GM19193 (cell line): ENCODE measurements around the gene GPR176.

Experiments used
- POLR2A ChIP-seq: IDR thresholded peaks from 4 replicates; pipeline ENCODE4 v1.6.1; 2011; ENCODE audit not compliant: insufficient read depth, insufficient read length; ENCODE audit errors: extremely low read depth

GPR176 gene

DNA sequence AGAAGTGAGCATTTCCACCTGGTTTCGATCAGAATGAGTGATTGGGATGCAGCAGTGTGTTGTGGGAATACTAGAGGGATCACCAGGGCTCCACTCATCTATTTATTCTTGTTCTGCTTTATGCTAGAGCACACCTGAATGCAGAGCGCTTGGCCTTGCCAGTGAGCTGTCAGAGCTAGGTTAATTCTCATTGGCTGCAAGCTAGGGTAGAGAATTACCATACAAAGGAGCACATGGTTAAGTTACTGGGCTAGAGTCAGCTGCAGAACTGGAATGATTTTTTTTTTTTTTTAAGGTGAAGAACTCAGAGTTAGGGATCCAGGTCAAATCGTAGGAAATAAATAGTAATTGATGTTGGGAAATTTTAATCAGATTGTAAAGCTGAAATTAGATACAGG is 22.7 kb upstream of the GPR176 start:
- TF ChIP-seq POLR2A: no peak

DNA sequence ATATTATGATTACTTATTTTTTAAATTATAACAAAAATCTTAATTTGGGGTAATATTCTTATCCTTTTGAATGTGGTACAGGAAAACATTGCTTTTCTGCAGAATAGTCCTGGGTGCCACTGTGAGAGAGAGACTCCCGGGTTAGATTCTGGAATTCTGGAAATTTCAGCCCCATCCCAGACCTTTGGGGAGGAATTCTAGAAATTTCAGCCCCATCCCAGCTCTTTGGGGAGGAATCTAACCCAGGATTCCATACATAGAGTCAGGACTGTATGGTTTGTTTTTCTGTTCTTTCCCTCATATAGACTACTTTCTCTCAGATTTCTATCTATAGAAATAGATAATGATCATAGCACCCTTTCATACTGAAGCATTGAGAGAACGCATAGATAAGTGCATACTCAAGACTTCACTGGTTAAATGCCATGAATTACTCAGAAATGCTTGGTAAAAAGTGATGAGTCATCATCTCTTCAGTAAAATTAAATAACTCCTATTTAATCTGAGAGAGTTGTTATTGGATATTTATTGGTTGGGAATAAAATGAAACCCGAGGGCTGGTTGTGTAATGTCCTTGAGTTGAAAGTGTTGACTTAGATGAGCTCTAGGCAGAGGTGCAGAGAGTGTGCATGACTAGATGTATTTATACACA is 22.2 kb upstream of the GPR176 start:
- TF ChIP-seq POLR2A: no peak

DNA sequence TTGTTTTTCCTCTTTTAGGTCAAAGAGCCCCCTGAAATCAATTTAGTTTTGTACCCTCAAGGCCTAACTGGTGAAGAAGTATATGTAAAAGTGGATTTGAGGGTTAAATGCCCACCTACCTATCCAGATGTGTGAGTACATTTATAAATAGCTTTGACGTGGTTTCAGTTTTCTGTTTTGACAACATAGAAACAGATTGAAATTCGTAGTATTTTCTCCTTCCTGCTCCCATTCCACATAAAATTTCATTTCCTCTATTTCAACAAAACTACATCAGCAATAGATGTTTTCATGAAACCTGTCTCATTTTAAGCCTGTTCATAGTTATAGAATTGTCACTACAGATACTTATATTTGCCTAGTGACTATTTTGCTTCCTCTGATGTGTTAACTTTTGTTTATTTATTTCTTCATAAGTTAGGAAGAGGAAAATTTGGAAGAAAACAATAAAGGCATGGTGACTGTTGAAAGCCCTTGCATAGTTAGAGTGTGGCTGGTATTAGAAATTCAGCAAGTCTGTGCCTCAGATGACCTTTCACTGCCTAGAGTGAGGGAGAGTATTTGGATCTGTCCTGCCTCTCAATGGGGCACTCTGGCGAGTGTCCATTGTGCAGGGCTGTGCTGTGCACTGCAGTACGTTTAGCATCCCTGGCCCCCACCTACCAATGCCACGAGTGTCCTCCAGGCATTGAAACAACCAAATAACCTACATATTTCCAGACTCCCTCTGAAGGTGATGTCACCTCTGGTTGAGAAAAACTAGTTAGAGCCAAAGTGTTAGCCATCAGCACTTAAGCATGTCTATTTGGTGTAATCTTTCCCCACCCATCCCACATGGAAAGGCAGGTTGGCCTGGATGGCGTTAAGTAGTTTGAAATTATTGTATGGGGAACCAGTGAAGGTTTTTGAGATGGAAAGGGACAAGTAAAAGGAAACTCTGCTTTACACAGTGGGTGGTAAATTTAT is 19.7 kb upstream of the GPR176 start:
- TF ChIP-seq POLR2A: no peak

DNA sequence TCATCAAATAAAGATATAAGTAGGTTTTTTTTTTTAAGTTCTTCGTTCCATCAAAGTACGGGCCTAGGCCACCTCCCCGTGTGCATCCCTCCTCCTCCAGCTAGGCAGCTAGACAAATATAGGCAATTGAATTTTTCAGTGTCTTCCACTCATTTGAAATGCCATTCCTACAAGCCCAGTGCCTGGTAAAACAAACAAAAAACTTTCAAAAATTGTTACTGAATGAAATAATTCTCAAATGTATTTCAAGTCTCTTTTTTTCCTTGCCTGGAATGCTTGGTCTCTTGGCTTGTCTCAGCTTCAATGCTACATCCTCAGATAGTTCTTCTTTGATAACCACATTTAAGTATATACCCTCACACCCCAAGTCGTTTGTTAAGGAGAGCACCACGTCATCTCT is 17.6 kb upstream of the GPR176 start:
- TF ChIP-seq POLR2A: no peak

DNA sequence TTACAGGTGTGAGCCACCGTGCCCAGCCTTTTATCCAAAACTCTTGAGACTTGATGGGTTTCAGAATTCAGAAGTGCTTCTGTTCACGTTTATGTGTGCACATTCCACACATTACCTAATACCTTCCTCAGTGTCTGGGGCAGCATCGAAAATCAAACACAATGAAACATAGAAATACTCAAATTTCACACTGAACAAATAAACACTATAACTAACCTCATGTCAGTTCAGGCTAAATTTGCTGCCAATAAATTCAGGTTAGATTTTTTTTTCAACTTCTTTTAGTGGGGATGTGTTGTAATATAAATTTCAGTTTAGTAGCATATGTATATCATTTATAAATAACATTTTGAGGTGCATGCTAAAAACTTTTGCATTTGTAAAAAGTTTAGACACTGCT is 16.6 kb upstream of the GPR176 start:
- no peak for TF ChIP-seq POLR2A

DNA sequence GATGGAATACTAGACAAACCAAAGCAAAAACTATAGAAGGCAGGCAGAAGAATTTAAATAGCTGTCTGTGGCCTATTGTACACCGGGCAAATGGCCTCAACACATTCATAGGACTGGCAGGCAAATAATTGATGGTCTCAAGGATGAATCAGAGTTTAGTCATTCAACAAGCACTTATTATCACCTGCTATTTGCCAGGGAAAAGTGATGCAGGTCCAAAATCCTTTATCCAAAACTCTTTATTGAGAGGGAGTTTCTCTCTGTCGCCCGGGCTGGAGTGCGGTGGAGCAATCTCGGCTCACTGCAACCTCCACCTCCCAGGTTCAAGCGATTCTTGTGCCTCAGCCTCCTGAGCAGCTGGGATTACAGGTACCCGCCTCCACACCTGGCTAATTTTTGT is 16.1 kb upstream of the GPR176 start:
- TF ChIP-seq POLR2A: no peak

DNA sequence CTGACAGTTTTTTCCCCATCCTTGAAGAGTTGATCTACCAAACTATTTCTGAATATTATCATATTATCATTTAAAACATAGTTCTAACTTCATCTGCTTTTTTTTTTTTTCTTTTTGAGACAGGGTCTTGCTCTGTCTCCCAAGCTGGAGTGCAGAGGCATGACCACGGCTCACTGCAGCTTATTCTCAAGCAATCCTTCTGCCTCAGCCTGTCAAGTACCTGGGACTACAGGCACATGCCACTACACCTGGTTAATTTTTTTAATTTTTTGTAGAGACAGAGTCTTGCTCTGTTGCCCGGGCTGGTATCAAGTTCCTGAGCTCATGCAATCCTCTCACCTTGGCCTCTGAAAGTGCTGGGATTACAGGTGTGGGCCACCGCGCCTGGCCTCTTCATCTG is 15.2 kb upstream of the GPR176 start:
- TF ChIP-seq POLR2A: no peak

DNA sequence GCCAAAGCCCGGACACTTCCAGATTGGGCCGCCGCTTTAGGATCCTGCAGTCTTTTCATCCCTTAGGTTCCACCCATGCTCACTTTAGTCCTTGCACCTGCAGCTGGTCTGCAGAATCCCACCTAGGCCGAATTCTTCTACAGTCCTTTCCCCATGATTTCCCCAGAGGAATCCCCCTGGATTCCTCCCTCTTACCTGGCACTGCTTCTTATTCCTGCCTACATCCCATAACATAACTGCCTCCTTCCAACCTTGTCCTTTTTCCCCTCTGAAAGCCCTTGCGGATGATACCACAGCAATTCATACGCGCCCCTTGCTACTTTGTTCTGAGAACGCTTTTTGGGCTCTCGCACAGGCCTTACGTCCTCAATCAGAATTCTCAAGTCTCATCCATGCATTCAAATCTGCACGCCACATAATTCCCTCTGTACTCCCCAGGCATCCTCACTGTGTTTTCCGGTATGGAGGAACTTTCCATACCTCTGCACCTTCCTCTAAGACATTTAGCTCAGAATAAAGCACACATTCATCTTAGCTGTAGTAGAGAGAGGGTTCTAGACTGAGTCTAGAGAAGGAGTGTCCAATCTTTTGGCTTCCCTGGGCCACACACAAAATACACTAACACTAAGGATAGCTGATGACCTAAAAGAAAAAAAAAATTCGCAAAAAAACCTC is 14.5 kb upstream of the GPR176 start:
- TF ChIP-seq POLR2A: no peak

DNA sequence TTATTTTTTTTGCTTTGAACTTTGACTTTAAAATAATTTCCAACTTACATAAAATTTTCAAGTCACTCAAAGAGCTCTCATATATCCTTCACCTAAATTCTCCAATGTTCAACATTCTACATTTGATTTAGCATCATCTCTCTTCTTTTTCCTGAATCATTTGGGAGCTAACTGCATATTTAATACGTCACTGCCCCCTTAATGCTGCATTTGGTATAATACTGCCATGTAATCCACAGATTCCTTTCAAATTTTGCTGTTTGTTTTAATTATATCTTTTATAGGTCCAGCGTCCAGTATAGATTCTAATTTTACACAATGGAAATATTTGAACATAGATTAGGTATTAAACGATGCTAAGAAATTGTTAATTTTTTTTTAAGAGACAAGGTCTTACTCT is 11.5 kb upstream of the GPR176 start:
- no peak for TF ChIP-seq POLR2A

DNA sequence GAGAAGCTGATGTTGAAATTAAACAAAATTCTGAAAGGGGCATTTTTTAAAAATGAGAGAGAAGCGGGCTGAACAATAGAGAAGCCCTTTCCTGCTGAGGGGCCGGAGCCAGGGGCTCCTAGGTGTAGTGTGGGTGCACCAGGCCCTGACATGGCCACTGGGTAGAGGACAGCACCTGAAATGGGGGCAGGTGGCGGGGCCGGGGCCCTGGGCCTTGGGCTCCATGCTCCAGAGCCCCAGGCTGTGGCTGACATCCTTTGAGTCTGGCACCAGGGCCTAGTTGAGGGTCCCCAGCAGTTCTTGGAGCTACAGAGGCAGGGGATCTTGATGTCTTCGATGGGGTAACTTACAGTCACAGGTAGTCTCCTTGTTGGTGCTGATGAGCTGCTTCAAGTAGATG is 6.5 kb upstream of the GPR176 start:
- TF ChIP-seq POLR2A: no peak

DNA sequence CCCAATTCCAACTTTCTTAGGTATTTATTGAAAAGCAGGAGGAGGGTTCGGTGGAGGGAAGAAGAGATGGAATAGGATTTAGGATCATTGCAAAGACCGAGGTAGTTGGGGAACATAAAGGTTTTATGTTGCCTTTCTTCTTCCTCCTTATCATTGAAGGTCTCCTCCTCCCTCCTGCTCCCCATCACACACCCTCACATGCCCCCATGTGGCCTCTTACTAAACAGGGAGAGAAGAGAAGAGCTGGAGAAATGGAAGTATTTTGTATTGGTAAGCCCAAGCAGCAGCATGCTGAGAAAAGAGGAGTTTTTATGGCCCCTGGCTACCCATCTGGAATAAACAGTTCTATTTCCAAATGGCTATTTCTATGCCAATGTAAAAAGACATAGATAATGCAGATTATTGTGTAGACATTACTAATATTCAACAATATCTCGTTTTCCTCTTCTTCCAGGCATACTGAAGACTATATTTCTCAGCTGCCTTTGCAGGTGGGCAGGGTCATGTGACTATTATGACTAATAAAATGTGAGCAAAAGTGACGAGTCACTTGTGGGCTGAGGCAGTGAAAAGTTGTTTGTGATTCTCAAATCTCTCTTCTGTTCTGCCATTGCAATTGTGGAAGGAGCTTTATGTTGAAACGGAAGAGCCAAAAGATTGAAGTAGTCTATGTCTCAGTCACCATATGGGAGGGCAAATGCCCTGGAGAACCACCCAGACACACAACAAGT is 5.2 kb upstream of the GPR176 start:
- TF ChIP-seq POLR2A: no peak

DNA sequence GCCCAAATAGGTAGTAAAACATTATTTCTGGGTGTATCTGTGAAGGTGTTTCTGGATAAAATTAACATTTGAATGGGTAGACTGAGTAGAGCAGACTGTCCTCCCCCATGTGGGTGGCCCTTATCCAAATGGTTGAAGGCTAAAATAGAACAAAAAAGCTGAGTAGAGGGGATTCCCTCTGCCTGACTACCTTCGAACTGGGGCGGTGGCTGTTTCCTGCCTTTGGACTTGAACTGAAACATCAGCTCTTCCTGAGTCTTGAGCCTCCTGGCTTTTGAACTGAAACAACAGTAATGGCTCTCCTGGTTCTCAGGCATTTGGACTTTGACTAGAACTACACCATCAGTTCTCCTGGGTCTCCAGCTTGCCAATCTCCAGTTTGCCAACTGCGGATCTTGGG is 4.4 kb upstream of the GPR176 start:
- TF ChIP-seq POLR2A: no peak

DNA sequence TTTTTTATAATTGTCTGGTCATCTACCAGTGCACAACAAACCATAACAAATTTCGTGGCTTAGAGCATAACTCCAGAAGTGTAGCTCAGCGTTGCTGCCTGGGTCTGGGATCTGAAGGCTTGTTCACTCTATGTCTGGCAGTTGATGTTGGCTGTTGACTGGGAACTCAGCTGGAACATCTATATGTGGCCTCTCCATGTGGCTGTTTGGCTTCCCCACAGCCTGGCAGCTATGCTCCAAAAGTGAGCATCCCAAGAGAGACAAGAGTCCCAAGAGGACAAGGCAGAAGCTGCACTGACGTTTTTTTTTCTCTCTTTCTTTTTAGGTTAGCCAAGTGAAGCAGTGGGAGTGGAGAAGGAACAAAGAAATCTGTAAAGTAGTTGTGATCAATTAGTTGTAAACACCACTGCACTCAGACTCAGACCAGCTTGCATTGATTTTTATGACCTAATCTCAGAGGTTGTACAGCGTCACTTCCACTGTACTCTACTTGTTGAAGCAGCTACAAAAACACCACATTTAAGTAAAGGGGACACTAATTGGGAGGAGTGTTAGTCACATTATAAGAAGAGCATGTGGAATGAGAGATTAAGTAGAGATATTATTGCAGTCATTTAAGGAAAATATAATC is 2.5 kb upstream of the GPR176 start:
- no peak for TF ChIP-seq POLR2A

DNA sequence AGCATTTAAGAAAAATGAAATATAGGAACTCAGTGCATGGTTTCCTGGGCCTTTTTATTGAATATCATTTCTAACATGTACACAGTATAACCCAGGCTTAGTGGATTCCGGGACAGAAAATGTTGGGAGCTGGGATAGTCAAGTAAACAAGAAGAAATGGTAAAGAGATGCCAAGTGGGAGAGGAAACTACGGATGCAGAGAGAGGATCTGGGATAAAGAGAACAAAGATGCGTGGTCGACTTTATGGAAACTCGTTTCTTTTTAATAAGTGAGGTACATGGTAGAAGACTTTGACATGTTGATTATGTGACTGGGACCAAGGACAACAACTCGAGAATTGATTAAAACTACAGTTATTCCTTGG is 1.2 kb upstream of the GPR176 start:
- no peak for TF ChIP-seq POLR2A
